SH-SY5Y (cell line): ENCODE data around the gene UNC80.

ENCODE experiments used
- GATA2 ChIP-seq: IDR thresholded peaks from 2 replicates; pipeline ENCODE4 v1.6.1; 2011; ENCODE audit warnings: mild to moderate bottlenecking, low read depth, low read length
- GATA3 ChIP-seq: IDR thresholded peaks from 2 replicates; pipeline ENCODE4 v1.6.1; 2011; ENCODE audit warnings: low read depth, mild to moderate bottlenecking, low read length, moderate library complexity

GRCh38 chr2:209969692-209970091 lies 198.1 kb downstream of the UNC80 start:
- TF ChIP-seq GATA3 (no peak), GATA2 (no peak)
